HS-5 (cell line): ENCODE data around the gene SLC25A27.

Source experiments
- DNase-seq: peaks from one replicate; pipeline ENCODE4 v3.0.0-alpha.2; 2012; ENCODE audit warnings: low read depth

The SLC25A27 gene

DNA sequence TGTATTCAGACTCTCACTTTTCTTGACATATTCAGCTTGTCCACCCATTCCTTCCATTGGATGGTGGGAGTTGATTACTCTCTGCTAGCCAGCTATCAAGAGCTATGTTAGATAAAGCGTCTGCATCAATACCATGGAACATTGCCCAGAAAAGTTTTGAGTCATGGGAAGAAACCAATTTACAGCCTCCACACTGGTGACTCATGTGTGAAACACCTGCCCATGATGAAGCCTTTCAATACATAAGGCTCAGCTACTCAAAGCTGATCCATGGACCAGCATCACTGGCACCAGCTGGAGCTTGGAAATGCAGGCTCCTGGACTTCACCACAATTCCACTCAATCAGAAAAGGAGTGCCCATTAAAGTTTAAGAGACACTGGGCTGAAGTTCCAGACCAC lies 66.3 kb downstream of the SLC25A27 start:
- DNase-seq: peak; percentile 86

DNA sequence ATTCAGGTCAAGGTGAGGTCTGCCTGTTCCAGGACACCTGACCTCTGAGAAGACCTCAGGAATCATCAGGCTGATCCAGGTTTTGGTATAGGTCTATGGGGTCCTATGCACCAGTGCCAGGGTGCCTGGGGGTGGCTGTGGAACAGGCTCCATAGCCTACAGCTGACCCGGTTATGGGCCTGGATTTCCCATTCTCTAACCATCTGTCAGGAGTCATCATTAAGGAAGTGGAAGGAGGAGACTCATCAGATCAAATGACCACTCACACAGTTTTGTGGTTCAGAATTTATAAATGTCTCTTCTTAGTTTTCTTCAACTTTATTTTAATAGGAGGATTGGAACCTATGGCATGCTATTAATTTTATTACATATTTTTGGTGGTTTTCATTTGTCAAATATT lies 67.6 kb downstream of the SLC25A27 start:
- no peak for DNase-seq
